ENCODE results near the gene SNX32. TPM values are rescaled to one million over a fixed set of nuclear protein-coding genes. Genes with fewer than 3 reads are reported as not detected.

SNX32 gene
- total and polyA plus RNA-seq, 8 donors, result 0.12 to 0.75 (median 0.29) TPM; not detected in 2

GRCh38 chr11:65814131-65814985 lies 19.4 kb upstream of the SNX32 start:
- no peak for TF ChIP-seq CTCF (IDR thresholded peaks at IDR 0.05)
- H3K36me3 ChIP-seq, result no peaks in the 10 kb centered on the region
- no peak for FAIRE-seq
- intact Hi-C loops (cut with DNase I), result no loop called here
- no peaks in the 10 kb centered on the region for H3K9me3 ChIP-seq
- no peak for DNase-seq
- WGBS, 2 donors, result 41% methylated on average over 18 of the region's 18 CpGs
- H3K27ac ChIP-seq, result peak overlapping the region in 1 of 4 donors; percentile 0
- peak; percentile 22 to 57 (median 30) for ATAC-seq
- no peak overlapping the region for H3K4me3 ChIP-seq
- H3K4me1 ChIP-seq, result peaks cover 0 to 6% (median 6%) of the 10 kb centered on the region in 3 donors
- no peaks in the 10 kb centered on the region for H3K27me3 ChIP-seq

- Histone ChIP-seq H3K4me3 (no peak overlapping the region), H3K27ac (no peak overlapping the region), H3K4me1 (peaks cover 0 to 6% (median 6%) of the 10 kb centered on the region in 3 donors), H3K27me3 (no peaks in the 10 kb centered on the region), H3K9me3 (no peaks in the 10 kb centered on the region), H3K36me3 (no peaks in the 10 kb centered on the region)
- DNase-seq, result no peak
- intact Hi-C loops (cut with DNase I), result loop anchor here in 1 of 3 donors (5.0 kb wide), 1 partner anchor 108 kb away; no protein-coding TSS in a partner anchor
- TF ChIP-seq CTCF (IDR thresholded peaks at IDR 0.05), result no peak
- no peak for ATAC-seq
- FAIRE-seq, result no peak
- WGBS, 2 donors, result 79% methylated on average over 16 of the region's 16 CpGs
Measured at GRCh38 chr11:65814986-65815565, 18.7 kb upstream of the SNX32 start.

- no peak overlapping the region for H3K27ac ChIP-seq
- H3K4me3 ChIP-seq, result peak overlapping the region in 1 of 4 donors; percentile 52
- intact Hi-C loops (cut with DNase I), result loop anchor here in 1 of 3 donors (5.0 kb wide), 1 partner anchor 109 kb away; no protein-coding TSS in a partner anchor
- ATAC-seq, result no peak
- no peaks in the 10 kb centered on the region for H3K36me3 ChIP-seq
- H3K27me3 ChIP-seq, result no peaks in the 10 kb centered on the region
- H3K4me1 ChIP-seq, result peaks cover 0 to 8% (median 6%) of the 10 kb centered on the region in 3 donors
- no peak for TF ChIP-seq CTCF (IDR thresholded peaks at IDR 0.05)
- 96 to 97% methylated on average over 3 of the region's 3 CpGs for WGBS, 2 donors
- no peak for FAIRE-seq
- H3K9me3 ChIP-seq, result no peaks in the 10 kb centered on the region
- DNase-seq, result no peak
Measured at GRCh38 chr11:65816696-65817095, 17.1 kb upstream of the SNX32 start.

GRCh38 chr11:65817312-65817834 lies 16.4 kb upstream of the SNX32 start:
- intact Hi-C loops (cut with DNase I), result loop anchor here in 1 of 3 donors (5.0 kb wide), 1 partner anchor 110 kb away; no protein-coding TSS in a partner anchor

More at GRCh38 chr11:65817312-65817834, 16.4 kb upstream of the SNX32 start:
- peaks cover 0 to 8% (median 8%) of the 10 kb centered on the region in 3 donors for H3K4me1 ChIP-seq
- TF ChIP-seq CTCF (IDR thresholded peaks at IDR 0.05), result no peak
- H3K27me3 ChIP-seq, result no peaks in the 10 kb centered on the region
- WGBS, 2 donors, result 45% methylated on average over 5 of the region's 5 CpGs
- DNase-seq, result no peak
- peak overlapping the region; percentile 37 to 84 (median 75) for H3K27ac ChIP-seq
- H3K4me3 ChIP-seq, result peak overlapping the region; percentile 43 to 64 (median 52)
- ATAC-seq, result no peak
- no peak for FAIRE-seq
- H3K36me3 ChIP-seq, result no peaks in the 10 kb centered on the region
- no peaks in the 10 kb centered on the region for H3K9me3 ChIP-seq
